Endodermal cell (in vitro differentiated cells): ENCODE data around the gene BRD3OS. TPM values are rescaled to one million over a fixed set of nuclear protein-coding genes. Genes with fewer than 3 reads are reported as not detected.

Experiments used
- DNase-seq: peaks from one replicate; pipeline ENCODE4 v3.0.0-alpha.2; 2017
- H3K27ac ChIP-seq: 2 replicates; pipeline ENCODE4 v1.5.1; 2013; ENCODE audit warnings: mild to moderate bottlenecking, low read depth, low read length, moderate library complexity
- H3K27me3 ChIP-seq: 2 replicates; pipeline ENCODE4 v1.6.1; 2013; ENCODE audit warnings: mild to moderate bottlenecking, low read length, moderate library complexity; ENCODE audit not compliant: insufficient read depth, control insufficient read depth, poor library complexity, severe bottlenecking
- H3K36me3 ChIP-seq: 2 replicates; pipeline ENCODE4 v1.7.0; 2013; ENCODE audit warnings: mild to moderate bottlenecking, low read length, moderate library complexity; ENCODE audit not compliant: control insufficient read depth, insufficient read depth
- H3K4me1 ChIP-seq: one replicate; pipeline ENCODE4 v1.7.0; 2013; ENCODE audit warnings: low read length; ENCODE audit not compliant: control insufficient read depth, insufficient read depth
- H3K4me3 ChIP-seq: 2 replicates; pipeline ENCODE4 v1.5.1; 2013; ENCODE audit warnings: mild to moderate bottlenecking, low read length, moderate library complexity
- H3K9ac ChIP-seq: 2 replicates; pipeline ENCODE4 v1.6.1; 2013; ENCODE audit warnings: mild to moderate bottlenecking, low read length, moderate library complexity; ENCODE audit not compliant: poor library complexity, severe bottlenecking; ENCODE audit errors: extremely low read depth
- H3K9me3 ChIP-seq: 2 replicates; pipeline ENCODE4 v1.6.1; 2013; ENCODE audit warnings: mild to moderate bottlenecking, low read length, moderate library complexity; ENCODE audit not compliant: control insufficient read depth
- H3K27ac Mint-ChIP-seq: 2 replicates; pipeline ENCODE4 v1.8.0; 2020; ENCODE audit warnings: mixed read lengths
- H3K27me3 Mint-ChIP-seq: 2 replicates; pipeline ENCODE4 v1.8.0; 2021; ENCODE audit warnings: mild to moderate bottlenecking, mixed read lengths; ENCODE audit not compliant: insufficient read depth
- H3K36me3 Mint-ChIP-seq: 2 replicates; pipeline ENCODE4 v1.8.0; 2020; ENCODE audit warnings: low read depth, mixed read lengths
- H3K4me1 Mint-ChIP-seq: 2 replicates; pipeline ENCODE4 v1.8.0; 2020; ENCODE audit warnings: mixed read lengths
- H3K4me3 Mint-ChIP-seq: 2 replicates; pipeline ENCODE4 v1.8.0; 2020; ENCODE audit warnings: mild to moderate bottlenecking, moderate library complexity, mixed read lengths
- H3K9me3 Mint-ChIP-seq: 2 replicates; pipeline ENCODE4 v1.8.0; 2020; ENCODE audit warnings: mild to moderate bottlenecking, mixed read lengths
- CTCF ChIP-seq: fragments of 200-600 bp; sonication (generic); conservative IDR thresholded peaks from 2 replicates; pipeline ENCODE4 v1.5.0; 2021; ENCODE audit warnings: antibody characterized with exemption, mild to moderate bottlenecking
- WGBS, 2 experiments: methylation state at CpG; one replicate each; pipeline versions ENCODE4 v1.1.5 to v1.1.7; 2013; ENCODE audit warnings: missing lambda C conversion rate in 2 of 2, mixed read lengths in 1 of 2; ENCODE audit not compliant: insufficient coverage in 1 of 2, insufficient read length in 1 of 2; 5-methylcytosine and 5-hydroxymethylcytosine counted together
- total RNA-seq, 2 donors: library from RNA; stranded (reverse); fragmentation: NEBNext Ultra II Directional in 1 of 2; extraction: Animal tissue kit (Norgen Biotek cat#: 25700) in 1 of 2; gene quantifications; 2 replicates in 1 of 2; 3 replicates in 1 of 2; pipeline ENCODE4 v1.2.1, GENCODE V29; 2021

The BRD3OS gene
- total RNA-seq, 2 donors from 2014 or later: 19.0 to 26.5 TPM

- H3K9me3 ChIP-seq: no peaks in the 10 kb centered on the region
- DNase-seq: no peak
These were observed 44.3 kb upstream of the BRD3OS start for GRCh38 chr9:133980864-133981588.

GRCh38 chr9:133981589-133981957 lies 43.7 kb upstream of the BRD3OS start:
- TF ChIP-seq CTCF: no peak
- Histone ChIP-seq H3K36me3 (no peaks in the 10 kb centered on the region), H3K4me1 (no peaks in the 10 kb centered on the region), H3K27ac (no peak overlapping the region), H3K27me3 (no peaks in the 10 kb centered on the region), H3K9ac (no peak overlapping the region), H3K9me3 (no peaks in the 10 kb centered on the region), H3K4me3 (no peak overlapping the region)
- H3K36me3 Mint-ChIP-seq: no peaks in the 10 kb centered on the region
- WGBS, 2 experiments: 93% methylated on average over 14 of the region's 14 CpGs
- no peak for DNase-seq
- H3K4me1 Mint-ChIP-seq: peaks cover 14% of the 10 kb centered on the region
- H3K27ac Mint-ChIP-seq: no peak overlapping the region
- H3K9me3 Mint-ChIP-seq: no peaks in the 10 kb centered on the region
- no peaks in the 10 kb centered on the region for H3K27me3 Mint-ChIP-seq
- H3K4me3 Mint-ChIP-seq: no peak overlapping the region

More at GRCh38 chr9:133980864-133981588, 44.3 kb upstream of the BRD3OS start:
- TF ChIP-seq CTCF: no peak
- no peak overlapping the region for H3K4me3 Mint-ChIP-seq
- H3K27me3 ChIP-seq: no peaks in the 10 kb centered on the region
- H3K27ac Mint-ChIP-seq: peak overlapping the region; percentile 66
- H3K27me3 Mint-ChIP-seq: no peaks in the 10 kb centered on the region
- H3K9ac ChIP-seq: no peak overlapping the region
- WGBS, 2 experiments: 93% methylated on average over 18 to 25 of the region's 25 CpGs
- no peak overlapping the region for H3K4me3 ChIP-seq
- peaks cover 8% of the 10 kb centered on the region for H3K4me1 Mint-ChIP-seq
- no peak overlapping the region for H3K27ac ChIP-seq
- no peaks in the 10 kb centered on the region for H3K4me1 ChIP-seq
- H3K9me3 Mint-ChIP-seq: no peaks in the 10 kb centered on the region
- H3K36me3 Mint-ChIP-seq: no peaks in the 10 kb centered on the region
- no peaks in the 10 kb centered on the region for H3K36me3 ChIP-seq

GRCh38 chr9:133981958-133982681 lies 43.2 kb upstream of the BRD3OS start:
- DNase-seq: peak; percentile 46
- no peak overlapping the region for H3K27ac Mint-ChIP-seq

More at GRCh38 chr9:133981958-133982681, 43.2 kb upstream of the BRD3OS start:
- Mint-ChIP-seq H3K4me3 (no peak overlapping the region), H3K36me3 (no peaks in the 10 kb centered on the region), H3K4me1 (peaks cover 14% of the 10 kb centered on the region), H3K9me3 (no peaks in the 10 kb centered on the region), H3K27me3 (no peaks in the 10 kb centered on the region)
- Histone ChIP-seq H3K9ac (no peak overlapping the region), H3K9me3 (no peaks in the 10 kb centered on the region), H3K27me3 (no peaks in the 10 kb centered on the region), H3K36me3 (no peaks in the 10 kb centered on the region), H3K27ac (no peak overlapping the region), H3K4me3 (no peak overlapping the region), H3K4me1 (no peaks in the 10 kb centered on the region)
- TF ChIP-seq CTCF: no peak
- WGBS, 2 experiments: 94 to 95% methylated on average over 17 to 28 of the region's 28 CpGs
